GM04503 (cell line): ENCODE measurements around the gene TAGLN.

ENCODE experiments used
- DNase-seq: peaks from one replicate; pipeline ENCODE4 v3.0.0-alpha.2; 2012; ENCODE audit warnings: low read depth

Gene TAGLN

DNA sequence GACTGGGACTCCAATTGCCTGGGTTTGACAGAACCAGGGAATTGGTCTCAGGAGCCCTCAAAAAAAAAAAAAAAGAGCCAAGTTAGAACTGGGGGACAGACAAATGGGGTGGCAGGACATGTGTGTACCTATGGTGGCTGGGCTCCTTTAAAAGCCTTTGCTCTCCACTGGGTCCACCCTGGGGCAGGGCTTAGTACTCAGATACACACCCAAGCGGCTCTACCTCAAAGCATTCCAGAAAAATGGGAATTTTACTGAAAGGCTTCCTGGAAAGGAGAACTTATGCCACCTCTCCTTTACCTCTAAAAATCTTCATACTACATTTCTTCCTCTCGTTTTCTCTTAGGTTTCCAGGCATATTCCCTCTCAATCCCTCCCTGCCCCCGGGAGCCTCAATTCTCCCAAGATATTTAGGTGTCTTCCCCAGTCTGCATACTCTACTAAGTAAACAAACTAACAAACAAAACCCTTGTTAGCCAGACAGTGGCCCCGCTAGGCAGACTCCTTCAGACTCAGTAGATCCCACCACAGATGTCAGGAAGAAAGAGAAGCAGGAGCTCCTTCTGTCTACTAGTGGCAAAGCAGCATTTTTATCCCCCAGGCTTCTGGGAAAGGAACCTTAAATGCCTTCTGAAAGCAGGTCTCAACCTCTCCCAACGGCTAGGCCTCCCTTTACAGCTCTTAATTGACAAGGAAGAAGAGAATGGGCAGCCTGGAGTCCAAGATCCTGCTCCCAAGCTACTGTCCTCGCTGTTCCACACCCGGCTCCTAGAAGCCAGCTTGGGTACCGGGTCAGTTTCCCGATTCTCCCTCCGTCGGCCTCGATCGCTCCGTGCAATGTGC is 32.0 kb downstream of the TAGLN start:
- no peak for DNase-seq

DNA sequence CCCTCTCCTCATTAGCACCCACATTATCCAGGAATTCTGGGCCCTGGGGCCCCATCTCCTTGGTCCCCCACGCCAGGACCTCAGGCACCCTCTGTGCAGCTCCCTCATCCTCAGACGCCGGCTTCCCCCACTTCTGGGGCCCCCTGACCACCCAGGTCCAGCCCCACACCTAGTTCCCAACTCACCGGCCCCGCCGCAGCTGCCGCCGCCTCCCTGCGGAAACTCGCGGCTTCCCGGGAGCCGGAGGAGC is 32.6 kb downstream of the TAGLN start, which contains the start of gene PCSK7:
PCSK7 (minus strand) TSS at position 232 of the 250 bp plus-strand sequence. CDS start 2,229 bp downstream, outside the sequence.
- DNase-seq = no peak

DNA sequence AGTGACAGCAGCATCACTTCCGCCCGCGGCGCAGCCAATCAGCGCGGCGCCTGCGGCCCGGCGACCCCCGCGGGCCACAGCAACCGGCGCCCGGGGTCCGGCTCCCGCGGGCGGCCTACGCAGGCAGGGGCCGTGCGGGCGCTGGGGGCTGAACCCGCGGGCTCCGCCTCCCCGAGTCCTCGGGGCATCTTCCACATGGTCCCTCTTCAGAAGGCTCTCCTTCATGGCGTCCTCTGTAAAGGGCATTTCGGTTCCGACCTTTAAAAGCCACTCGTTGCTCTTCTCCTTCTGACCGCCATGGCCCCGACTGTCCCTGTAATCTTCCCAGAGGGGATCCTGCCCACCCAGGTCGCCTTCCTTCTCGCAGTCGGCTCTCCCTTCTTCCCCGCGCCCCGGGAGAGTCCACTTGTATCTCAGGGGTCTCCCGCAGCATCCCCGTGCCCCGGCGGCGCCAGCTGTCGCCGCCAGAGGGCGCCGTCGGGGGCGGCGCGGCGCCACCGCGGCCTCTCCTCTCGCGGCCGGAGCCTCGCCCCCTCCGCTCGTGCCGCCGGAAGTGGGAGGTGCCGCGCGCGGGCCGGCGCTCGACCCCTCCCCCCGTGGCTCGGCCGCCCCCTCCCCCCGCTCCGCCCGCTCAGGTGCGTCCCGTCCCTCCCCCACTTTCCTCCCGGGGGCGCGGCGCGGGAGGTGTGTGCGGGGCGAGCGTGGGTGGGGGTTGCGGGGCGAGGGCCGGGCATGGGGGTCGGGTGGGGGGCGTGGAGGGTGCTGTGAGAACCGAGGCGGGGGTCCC is 33.1 kb downstream of the TAGLN start, which contains the start of gene RNF214:
RNF214 (plus strand) TSS at position 580 of the 787 bp plus-strand sequence. CDS start 1,602 bp downstream, outside the sequence.
- no peak for DNase-seq

DNA sequence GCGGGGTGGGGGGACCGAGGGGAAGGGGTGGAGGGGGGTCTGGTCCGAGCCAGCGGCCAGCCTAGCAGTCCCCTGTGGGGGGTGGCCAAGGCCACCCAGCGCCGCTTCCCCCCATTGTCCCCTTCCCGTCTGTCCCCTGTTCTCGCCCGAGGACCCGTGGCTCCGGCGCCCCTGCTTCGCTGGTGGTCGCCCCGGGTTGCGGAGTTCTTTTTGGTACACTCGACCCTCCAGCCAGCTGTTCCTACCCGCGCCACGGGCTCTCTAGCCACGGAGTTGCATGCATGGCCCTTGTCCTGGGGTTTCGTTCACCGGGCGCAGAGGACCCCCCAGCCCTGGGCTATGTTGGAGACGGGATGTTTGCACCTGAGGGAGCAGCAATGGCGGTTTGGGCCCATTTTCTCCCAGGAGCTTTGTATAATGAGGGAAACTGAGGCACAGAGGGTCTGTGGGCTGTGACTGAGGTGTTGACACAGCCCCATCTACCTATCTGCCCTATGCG is 33.8 kb downstream of the TAGLN start:
- no peak for DNase-seq

DNA sequence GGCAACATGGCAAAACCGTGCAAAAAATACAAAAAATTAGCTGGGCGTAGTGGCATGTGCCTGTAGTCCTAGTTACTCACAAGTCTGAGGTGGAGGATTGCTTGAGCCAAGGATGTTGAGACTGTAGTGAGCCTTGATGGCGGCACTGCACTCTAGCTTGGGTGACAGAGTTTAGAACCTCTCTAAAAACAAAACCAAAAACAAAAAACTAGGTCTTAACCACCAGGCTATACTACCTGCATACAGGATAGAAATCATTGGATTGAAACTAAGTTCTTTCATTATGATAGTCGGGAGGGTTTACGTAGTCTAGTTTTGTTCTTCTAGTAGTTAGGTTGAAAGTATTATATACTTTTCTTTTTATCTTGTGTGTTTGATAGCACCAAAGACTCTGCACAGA is 39.1 kb downstream of the TAGLN start:
- DNase-seq = no peak

DNA sequence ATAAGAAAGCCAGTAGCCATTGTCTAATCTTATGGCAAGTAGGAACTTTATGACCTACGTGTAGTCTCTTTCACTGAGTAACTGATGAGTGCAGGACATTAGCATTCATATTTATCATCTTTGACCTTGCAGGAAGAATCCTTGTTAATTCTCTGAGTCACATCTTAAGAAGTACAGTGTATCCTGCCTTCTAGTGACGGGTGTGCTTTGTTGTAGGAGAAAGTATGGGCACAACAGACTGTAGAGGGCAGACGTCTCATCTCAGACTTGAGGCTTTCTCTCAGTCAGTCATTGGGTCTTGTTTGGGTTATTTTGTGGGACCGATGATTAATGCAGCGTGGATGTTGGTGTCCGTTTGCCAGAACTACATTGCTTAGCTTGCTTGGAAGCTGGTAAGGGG is 40.1 kb downstream of the TAGLN start:
- DNase-seq = peak; percentile 97

DNA sequence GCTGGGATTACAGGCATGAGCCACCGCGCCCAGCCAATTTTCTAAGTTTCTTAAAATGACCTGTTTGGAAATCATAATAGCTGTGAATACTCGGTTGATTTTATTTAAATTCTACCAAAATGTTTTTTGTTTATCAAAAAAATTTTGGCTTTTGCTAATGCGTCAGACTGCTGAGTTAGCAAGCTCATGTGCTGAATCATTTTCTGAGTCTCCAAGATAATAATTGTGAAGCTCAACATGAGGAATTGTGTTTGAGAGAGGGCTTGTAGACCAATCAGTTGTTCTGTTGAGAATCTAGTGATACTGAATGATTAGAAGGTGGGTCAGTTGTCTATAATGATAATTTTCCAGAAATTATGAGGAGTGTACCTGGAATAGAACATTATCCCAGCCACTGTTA is 49.2 kb downstream of the TAGLN start:
- DNase-seq = no peak

DNA sequence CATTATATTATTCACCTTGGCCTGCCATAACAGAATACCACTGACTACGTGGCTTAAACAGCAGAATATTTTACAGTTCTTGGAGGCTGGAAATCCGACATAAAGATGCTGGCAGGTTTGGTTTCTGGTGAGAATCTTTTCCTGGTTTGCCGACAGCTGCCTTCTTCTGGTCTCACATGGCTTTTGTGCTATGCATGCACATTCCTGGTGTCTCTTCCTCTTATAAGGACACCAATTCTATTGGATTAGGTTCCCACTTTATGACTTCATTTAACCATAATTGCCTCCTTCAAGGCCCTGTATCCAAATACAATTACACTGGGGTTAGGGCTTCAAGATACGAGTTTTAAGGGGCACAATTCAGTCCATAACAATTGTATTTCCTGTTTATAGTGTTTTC is 50.4 kb downstream of the TAGLN start:
- no peak for DNase-seq

DNA sequence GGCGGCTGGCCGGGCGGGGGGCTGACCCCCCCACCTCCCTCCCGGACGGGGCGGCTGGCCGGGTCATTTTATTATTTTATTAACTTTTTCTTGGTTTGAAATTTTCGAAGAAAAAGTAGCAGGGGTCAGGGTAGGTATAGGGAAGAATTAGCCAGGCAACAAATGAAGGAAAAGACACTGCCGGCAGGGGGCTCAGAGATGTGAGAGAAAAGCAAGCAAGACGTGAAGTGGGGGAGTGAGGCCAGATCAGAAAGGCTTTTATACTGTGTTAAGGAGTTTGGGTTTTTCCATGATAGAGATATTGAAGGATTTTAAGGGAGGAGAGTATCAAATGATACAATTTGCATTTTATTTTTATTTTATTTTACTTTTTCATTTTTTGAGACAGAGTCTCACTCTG is 52.3 kb downstream of the TAGLN start:
- no peak for DNase-seq

DNA sequence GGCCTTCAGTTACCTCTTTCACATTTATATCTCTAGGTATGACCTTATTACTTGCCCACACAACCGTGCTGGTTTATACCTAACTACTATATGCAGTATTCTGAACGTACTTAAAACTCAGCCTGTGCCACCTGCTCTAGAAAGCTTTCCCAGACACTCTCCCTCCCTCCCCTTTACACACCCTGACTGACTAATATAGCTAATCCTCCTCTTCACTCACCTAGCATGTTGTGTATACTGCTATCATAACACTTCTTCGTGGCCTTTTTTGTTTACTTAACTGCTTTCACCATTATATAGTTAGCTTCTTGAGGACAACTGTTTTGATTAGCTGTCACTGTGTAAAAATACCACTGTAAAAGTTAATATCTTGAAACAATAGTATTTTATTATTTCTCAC is 56.8 kb downstream of the TAGLN start:
- no peak for DNase-seq

DNA sequence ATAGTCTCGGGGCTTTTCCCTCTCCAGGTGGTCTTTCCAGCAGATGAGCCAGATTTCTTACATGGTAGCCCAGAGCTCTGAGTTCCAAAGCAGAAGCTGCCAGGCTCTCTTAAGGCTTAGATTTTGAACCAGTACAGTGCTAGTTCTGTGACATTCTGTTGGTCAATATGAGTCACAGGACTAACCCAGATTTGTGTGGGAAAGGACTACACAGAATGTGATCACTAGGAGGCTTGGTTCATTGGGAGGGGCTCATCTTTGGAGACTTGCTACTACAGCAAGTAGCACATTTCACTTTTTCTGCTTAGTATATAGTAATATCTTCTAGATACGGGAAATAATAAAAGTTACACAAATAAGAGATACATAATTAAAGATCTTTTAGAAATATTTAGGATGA is 57.4 kb downstream of the TAGLN start:
- no peak for DNase-seq
